Measurements from ENCODE around the gene XCR1. TPM values are rescaled to one million over a fixed set of nuclear protein-coding genes. Genes with fewer than 3 reads are reported as not detected.

XCR1 gene
- total RNA-seq, 1 donor from 2014 or later, result not detected

DNA sequence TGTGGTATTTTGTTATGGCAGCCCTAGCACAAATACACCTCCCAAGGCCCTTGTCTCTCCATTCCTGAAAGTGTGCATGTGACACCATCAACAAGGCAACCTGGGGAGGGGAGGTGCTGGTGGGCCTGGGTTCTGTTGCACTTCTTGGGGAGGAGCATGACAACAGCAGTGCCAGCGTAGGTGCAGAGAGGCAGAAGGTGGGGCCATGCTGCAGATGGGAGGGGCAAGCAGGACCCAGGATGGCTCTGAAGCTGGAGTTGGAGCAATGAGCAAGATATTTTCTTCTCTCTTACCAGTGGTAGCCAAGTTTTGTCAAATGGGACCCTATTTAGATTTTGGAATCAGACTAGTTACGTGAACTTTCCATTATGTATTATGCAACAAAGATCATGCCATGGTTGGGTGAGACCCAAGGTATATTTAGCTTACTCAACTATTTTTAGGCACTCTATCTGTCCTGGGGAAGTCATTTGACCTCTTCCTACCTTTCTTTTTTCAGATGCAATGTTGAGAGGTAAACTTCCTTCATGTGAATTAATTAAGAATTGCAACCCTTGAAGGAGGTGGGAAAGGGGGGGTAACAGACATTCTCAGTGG, 35.1 kb downstream of the XCR1 start:
- DNase-seq, result no peak
- CTCF ChIA-PET, result no interaction called here
- ATAC-seq (ENCODE audit: low read depth), result no peak
- no peaks in the 10 kb centered on the region for H3K27me3 Mint-ChIP-seq
- no peak for TF ChIP-seq CTCF (IDR thresholded peaks at IDR 0.05)
- intact Hi-C loops (cut with micrococcal nuclease), result loop anchor here (10.0 kb wide), 2 partner anchors 397 to 543 kb away; partner anchors contain the start of gene LIMD1
- peaks cover 13% of the 10 kb centered on the region for H3K36me3 Mint-ChIP-seq (ENCODE audit: low read depth)
- POLR2A ChIA-PET, result interaction anchor here (0.7 kb wide), 1 partner anchor 11 kb away, joined by 3 read pairs; no protein-coding TSS in a partner anchor
- H3K27ac Mint-ChIP-seq, result peak overlapping the region; percentile 1
- H3K9me3 Mint-ChIP-seq, result no peaks in the 10 kb centered on the region
- H3K4me1 Mint-ChIP-seq, result peaks cover 43% of the 10 kb centered on the region
- H3K4me3 Mint-ChIP-seq, result peak overlapping the region; percentile 29

DNA sequence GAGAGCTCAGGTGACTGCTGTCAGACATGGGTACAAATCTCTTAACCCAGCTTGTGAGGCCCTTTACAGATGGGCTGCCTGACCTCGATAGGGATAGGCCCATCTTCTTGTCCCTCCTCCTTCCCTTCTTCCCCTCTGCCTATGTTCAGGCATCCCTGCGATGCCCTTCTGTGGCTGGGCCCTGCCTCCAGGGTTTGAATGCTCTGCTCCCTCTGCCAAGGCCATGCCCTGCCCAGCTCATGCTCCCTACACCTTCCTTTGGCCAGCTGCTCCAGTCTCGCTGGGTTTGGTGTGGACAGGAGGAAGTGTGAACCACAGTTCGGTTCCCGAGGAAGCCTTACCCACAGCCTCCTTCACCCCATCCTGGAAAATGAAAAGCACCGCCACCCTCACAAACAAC, 35.9 kb downstream of the XCR1 start:
- Mint-ChIP-seq H3K27me3 (no peaks in the 10 kb centered on the region), H3K4me3 (no peak overlapping the region), H3K27ac (no peak overlapping the region), H3K9me3 (no peaks in the 10 kb centered on the region), H3K36me3 (ENCODE audit: low read depth) (peaks cover 14% of the 10 kb centered on the region), H3K4me1 (peaks cover 39% of the 10 kb centered on the region)
- no peak for TF ChIP-seq CTCF (IDR thresholded peaks at IDR 0.05)
- intact Hi-C loops (cut with micrococcal nuclease), result loop anchor here (10.0 kb wide), 2 partner anchors 397 to 543 kb away; partner anchors contain the start of gene LIMD1
- DNase-seq (no peak), ATAC-seq (ENCODE audit: low read depth) (no peak)
- ChIA-PET CTCF (no interaction called here), POLR2A (no interaction called here)

DNA sequence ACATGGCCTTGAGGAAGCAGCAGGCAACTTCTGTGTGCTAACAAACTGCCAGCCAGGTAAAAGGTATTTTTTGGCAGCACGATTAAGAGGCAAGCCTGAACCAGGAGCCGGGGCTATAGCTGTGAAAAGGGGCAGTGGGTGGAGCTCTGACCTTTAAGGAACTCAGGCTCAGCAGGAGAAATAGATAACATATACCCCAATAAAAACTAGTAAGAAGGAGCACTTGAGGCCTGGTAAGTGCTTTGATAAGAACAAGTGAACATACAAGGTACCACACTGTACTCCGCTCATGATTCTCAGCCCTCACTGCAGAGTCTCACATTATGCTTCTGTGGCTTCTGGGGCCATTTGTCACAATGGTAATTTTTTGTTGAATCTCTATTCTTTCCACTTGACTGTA, 37.1 kb downstream of the XCR1 start:
- Mint-ChIP-seq H3K4me3 (no peak overlapping the region), H3K4me1 (peaks cover 33% of the 10 kb centered on the region), H3K9me3 (no peaks in the 10 kb centered on the region), H3K36me3 (ENCODE audit: low read depth) (peaks cover 19% of the 10 kb centered on the region), H3K27me3 (no peaks in the 10 kb centered on the region), H3K27ac (no peak overlapping the region)
- intact Hi-C loops (cut with micrococcal nuclease), result loop anchor here (10.0 kb wide), 2 partner anchors 395 to 545 kb away; partner anchors contain the start of gene LIMD1
- POLR2A ChIA-PET, result no interaction called here
- ATAC-seq (ENCODE audit: low read depth) (no peak), DNase-seq (no peak)
- CTCF ChIA-PET, result interaction anchor here (1.1 kb wide), 1 partner anchor 9 kb away, joined by 3 read pairs; no protein-coding TSS in a partner anchor
- no peak for TF ChIP-seq CTCF (IDR thresholded peaks at IDR 0.05)

GRCh38 chr3:45988804-45989203, 38.5 kb downstream of the XCR1 start:
- ChIA-PET POLR2A (interaction anchor here (0.7 kb wide), 1 partner anchor 8 kb away, joined by 3 read pairs; no protein-coding TSS in a partner anchor), CTCF (no interaction called here)
- ATAC-seq (ENCODE audit: low read depth), result no peak
- intact Hi-C loops (cut with micrococcal nuclease), result no loop called here
- no peak for DNase-seq
- Mint-ChIP-seq H3K4me1 (peaks cover 26% of the 10 kb centered on the region), H3K27me3 (no peaks in the 10 kb centered on the region), H3K27ac (no peak overlapping the region), H3K4me3 (no peak overlapping the region), H3K9me3 (no peaks in the 10 kb centered on the region), H3K36me3 (ENCODE audit: low read depth) (peaks cover 31% of the 10 kb centered on the region)
- TF ChIP-seq CTCF (IDR thresholded peaks at IDR 0.05), result no peak

DNA sequence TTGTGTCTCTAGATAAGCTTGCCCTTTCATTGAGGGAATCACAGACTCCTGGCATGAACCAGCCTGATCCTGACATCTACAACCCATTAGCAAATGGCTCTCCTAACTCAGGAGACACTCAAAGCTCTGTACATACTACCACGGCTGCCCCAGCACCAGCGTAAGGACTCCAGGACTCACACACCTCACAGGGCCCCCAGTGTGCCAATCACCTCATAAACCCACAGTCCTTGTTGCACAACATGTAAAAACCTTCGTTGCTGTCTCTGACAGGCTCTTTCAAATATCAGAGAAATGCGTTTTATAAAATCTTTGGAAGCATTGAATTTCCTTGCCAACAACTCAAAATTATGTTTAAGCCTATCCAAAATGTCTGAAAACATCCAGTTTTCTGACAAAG, 38.9 kb downstream of the XCR1 start:
- Mint-ChIP-seq H3K4me3 (no peak overlapping the region), H3K9me3 (no peaks in the 10 kb centered on the region), H3K4me1 (peaks cover 23% of the 10 kb centered on the region), H3K27ac (no peak overlapping the region), H3K27me3 (no peaks in the 10 kb centered on the region), H3K36me3 (ENCODE audit: low read depth) (peaks cover 36% of the 10 kb centered on the region)
- intact Hi-C loops (cut with micrococcal nuclease), result no loop called here
- no peak for ATAC-seq (ENCODE audit: low read depth)
- CTCF ChIA-PET, result no interaction called here
- TF ChIP-seq CTCF (IDR thresholded peaks at IDR 0.05), result no peak
- POLR2A ChIA-PET, result no interaction called here
- DNase-seq, result no peak
